ENCODE data around the gene GARIN5A.
A peak's percentile ranks its signal among the peaks of the same experiment; 100 is the strongest.

Gene GARIN5A

GRCh38 chr19:50423279-50424113 lies 53.2 kb downstream of the GARIN5A start:
- H3K9me3 ChIP-seq (ENCODE audit: insufficient read depth, low read depth, low read length), result no peaks in the 10 kb centered on the region
- H3K27me3 ChIP-seq (ENCODE audit: insufficient read depth, low read length), result peaks cover 29% of the 10 kb centered on the region
- no peak overlapping the region for H3K9ac ChIP-seq (ENCODE audit: low read depth, low read length)
- peaks cover 8% of the 10 kb centered on the region; the same call in 1 of the 2 replicates for H3K4me1 ChIP-seq (ENCODE audit: insufficient read depth, low read length)
- H3K4me3 ChIP-seq (ENCODE audit: low read length), result no peak overlapping the region
- no peaks in the 10 kb centered on the region for H3K36me3 ChIP-seq (ENCODE audit: insufficient read depth, low read depth, low read length)
- no peak overlapping the region for H3K27ac ChIP-seq (ENCODE audit: low read length)

DNA sequence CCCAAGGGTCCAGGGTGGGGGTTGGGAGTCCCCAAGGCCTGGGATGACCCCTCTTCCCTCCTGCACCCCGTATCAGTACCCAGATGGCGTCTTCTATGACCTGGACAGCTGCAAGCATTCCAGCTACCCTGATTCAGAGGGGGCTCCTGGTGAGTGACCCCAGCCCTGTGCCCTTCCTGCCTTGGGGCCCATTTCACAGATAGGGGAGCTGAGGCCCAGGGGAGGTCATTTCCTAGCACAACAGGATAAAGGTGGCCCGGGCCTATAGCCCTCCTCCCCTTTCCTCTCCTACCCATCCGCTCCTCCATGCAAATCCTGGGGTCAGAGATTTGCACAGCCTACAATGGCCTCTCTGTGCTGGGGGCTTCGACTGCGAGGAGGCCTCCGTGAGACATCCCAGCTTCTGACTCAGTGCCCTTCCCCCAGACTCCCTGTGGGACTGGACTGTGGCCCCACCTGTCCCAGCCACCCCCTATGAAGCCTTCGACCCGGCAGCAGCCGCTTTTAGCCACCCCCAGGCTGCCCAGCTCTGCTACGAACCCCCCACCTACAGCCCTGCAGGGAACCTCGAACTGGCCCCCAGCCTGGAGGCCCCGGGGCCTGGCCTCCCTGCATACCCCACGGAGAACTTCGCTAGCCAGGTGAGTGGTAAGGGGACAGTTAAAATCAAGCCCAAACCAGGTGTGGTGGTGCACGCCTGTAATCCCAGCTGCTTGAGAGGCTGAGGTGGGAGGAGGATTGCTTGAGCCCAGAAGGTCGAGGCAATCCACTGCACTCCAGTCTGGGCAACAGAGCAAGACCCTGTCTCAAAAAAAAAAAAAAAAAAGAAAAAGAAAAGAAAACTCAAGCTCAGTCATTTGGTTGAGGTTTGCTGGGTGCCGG lies 54.0 kb downstream of the GARIN5A start:
- no peak overlapping the region for H3K27ac ChIP-seq (ENCODE audit: low read length)
- no peaks in the 10 kb centered on the region for H3K9me3 ChIP-seq (ENCODE audit: insufficient read depth, low read depth, low read length)
- peaks cover 23% of the 10 kb centered on the region for H3K27me3 ChIP-seq (ENCODE audit: insufficient read depth, low read length)
- no peak overlapping the region for H3K9ac ChIP-seq (ENCODE audit: low read depth, low read length)
- no peaks in the 10 kb centered on the region for H3K36me3 ChIP-seq (ENCODE audit: insufficient read depth, low read depth, low read length)
- H3K4me3 ChIP-seq (ENCODE audit: low read length), result no peak overlapping the region
- H3K4me1 ChIP-seq (ENCODE audit: insufficient read depth, low read length), result peaks cover 5% of the 10 kb centered on the region; the same call in 1 of the 2 replicates

GRCh38 chr19:50420808-50421207 lies 55.8 kb downstream of the GARIN5A start:
- H3K36me3 ChIP-seq (ENCODE audit: insufficient read depth, low read depth, low read length), result no peaks in the 10 kb centered on the region
- no peaks in the 10 kb centered on the region for H3K9me3 ChIP-seq (ENCODE audit: insufficient read depth, low read depth, low read length)
- peaks cover 5% of the 10 kb centered on the region; the same call in 1 of the 2 replicates for H3K4me1 ChIP-seq (ENCODE audit: insufficient read depth, low read length)
- no peak overlapping the region for H3K4me3 ChIP-seq (ENCODE audit: low read length)
- H3K27me3 ChIP-seq (ENCODE audit: insufficient read depth, low read length), result peaks cover 21% of the 10 kb centered on the region
- no peak overlapping the region for H3K9ac ChIP-seq (ENCODE audit: low read depth, low read length)
- no peak overlapping the region for H3K27ac ChIP-seq (ENCODE audit: low read length)

DNA sequence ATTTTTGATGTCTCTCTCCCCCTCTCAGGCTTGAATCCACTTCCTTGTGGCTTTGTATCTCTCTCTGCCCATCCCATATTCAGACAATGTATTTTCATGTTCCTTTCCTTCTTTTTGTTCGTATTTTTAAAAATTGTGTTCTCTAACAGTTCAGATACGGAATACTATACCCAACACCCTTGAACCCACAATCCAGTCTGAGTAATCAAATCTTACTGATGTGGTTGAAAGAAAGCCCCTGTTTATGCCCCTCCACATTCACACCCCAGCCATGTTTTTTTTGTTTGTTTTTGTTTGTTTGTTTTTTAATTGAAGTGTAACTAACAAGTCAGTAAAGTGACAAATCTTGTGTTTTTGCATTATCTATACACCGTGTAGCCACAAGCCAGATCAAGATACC lies 56.5 kb downstream of the GARIN5A start:
- H3K4me1 ChIP-seq (ENCODE audit: insufficient read depth, low read length), result peaks cover 5% of the 10 kb centered on the region; the same call in 1 of the 2 replicates
- no peaks in the 10 kb centered on the region for H3K36me3 ChIP-seq (ENCODE audit: insufficient read depth, low read depth, low read length)
- H3K4me3 ChIP-seq (ENCODE audit: low read length), result peak overlapping the region; percentile 64; the same call in 1 of the 2 replicates

GRCh38 chr19:50419580-50420035 lies 57.0 kb downstream of the GARIN5A start:
- H3K27me3 ChIP-seq (ENCODE audit: insufficient read depth, low read length), result peaks cover 21% of the 10 kb centered on the region
- H3K4me3 ChIP-seq (ENCODE audit: low read length), result peak overlapping the region; percentile 64
- no peak overlapping the region for H3K27ac ChIP-seq (ENCODE audit: low read length)
- H3K9ac ChIP-seq (ENCODE audit: low read depth, low read length), result peak overlapping the region; percentile 35; the same call in 1 of the 2 replicates
- peaks cover 5% of the 10 kb centered on the region; the same call in 1 of the 2 replicates for H3K4me1 ChIP-seq (ENCODE audit: insufficient read depth, low read length)
- H3K9me3 ChIP-seq (ENCODE audit: insufficient read depth, low read depth, low read length), result no peaks in the 10 kb centered on the region
- no peaks in the 10 kb centered on the region for H3K36me3 ChIP-seq (ENCODE audit: insufficient read depth, low read depth, low read length)

More for the DNA sequence above, 56.5 kb downstream of the GARIN5A start:
- Histone ChIP-seq H3K9me3 (ENCODE audit: insufficient read depth, low read depth, low read length) (no peaks in the 10 kb centered on the region), H3K9ac (ENCODE audit: low read depth, low read length) (peak overlapping the region; percentile 20; the same call in 1 of the 2 replicates), H3K27ac (ENCODE audit: low read length) (no peak overlapping the region), H3K27me3 (ENCODE audit: insufficient read depth, low read length) (peaks cover 21% of the 10 kb centered on the region)

DNA sequence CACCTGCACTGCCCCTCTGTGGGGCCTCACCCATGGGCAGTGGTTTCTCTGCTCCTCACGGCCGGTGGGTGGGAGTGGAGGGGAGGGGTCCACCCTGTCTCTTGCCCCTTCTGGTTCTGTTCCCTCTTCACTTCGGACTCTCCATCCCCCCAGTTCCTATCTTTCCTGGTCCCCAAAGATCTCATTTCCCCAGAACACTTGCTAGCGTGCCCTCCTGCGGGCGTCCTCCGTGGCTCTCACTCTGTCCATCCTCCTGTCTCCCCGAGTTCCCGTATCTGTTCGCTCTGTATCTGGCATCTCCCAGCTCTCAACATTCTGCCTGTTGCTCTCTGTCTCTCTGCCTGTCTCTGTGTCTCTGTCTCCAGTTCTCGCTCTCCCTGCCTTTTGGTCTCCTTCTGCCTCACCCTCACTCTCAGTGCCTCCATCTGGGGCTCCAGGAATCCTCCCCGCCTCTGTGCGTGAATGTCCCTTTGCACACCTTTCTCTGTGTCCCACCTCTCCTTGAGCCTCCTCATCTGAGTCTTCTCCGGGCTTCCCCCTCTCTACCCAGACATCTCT lies 57.5 kb downstream of the GARIN5A start:
- H3K4me3 ChIP-seq (ENCODE audit: low read length), result peak overlapping the region; percentile 64
- 0 out of 2 replicates have a peak, but pooled peaks cover 3% of the 10 kb centered on the region for H3K36me3 ChIP-seq (ENCODE audit: insufficient read depth, low read depth, low read length)
- H3K27me3 ChIP-seq (ENCODE audit: insufficient read depth, low read length), result peaks cover 21% of the 10 kb centered on the region
- peaks cover 5% of the 10 kb centered on the region; the same call in 1 of the 2 replicates for H3K4me1 ChIP-seq (ENCODE audit: insufficient read depth, low read length)
- no peaks in the 10 kb centered on the region for H3K9me3 ChIP-seq (ENCODE audit: insufficient read depth, low read depth, low read length)
- H3K27ac ChIP-seq (ENCODE audit: low read length), result no peak overlapping the region
- H3K9ac ChIP-seq (ENCODE audit: low read depth, low read length), result peak overlapping the region; percentile 35; the same call in 1 of the 2 replicates

GRCh38 chr19:50418176-50419021 lies 58.2 kb downstream of the GARIN5A start, which contains the start of gene SPIB:
Gene SPIB (plus strand): TSS chr19:50418938. CDS start chr19:50418963, 25 bp downstream.
- H3K27ac ChIP-seq (ENCODE audit: low read length), result no peak within 1 kb of the TSS
- H3K4me3 ChIP-seq (ENCODE audit: low read length), result peak within 1 kb of the TSS; percentile 64
- H3K4me1 ChIP-seq (ENCODE audit: insufficient read depth, low read length), result peaks cover 5% of the 10 kb centered on the region; the same call in 1 of the 2 replicates
- H3K36me3 ChIP-seq (ENCODE audit: insufficient read depth, low read depth, low read length), result peaks cover 5% of the 10 kb centered on the region; the same call in 1 of the 2 replicates
- H3K27me3 ChIP-seq (ENCODE audit: insufficient read depth, low read length), result peaks cover 21% of the 10 kb centered on the region
- no peaks in the 10 kb centered on the region for H3K9me3 ChIP-seq (ENCODE audit: insufficient read depth, low read depth, low read length)
- peak within 1 kb of the TSS; percentile 35; the same call in 1 of the 2 replicates for H3K9ac ChIP-seq (ENCODE audit: low read depth, low read length)

DNA sequence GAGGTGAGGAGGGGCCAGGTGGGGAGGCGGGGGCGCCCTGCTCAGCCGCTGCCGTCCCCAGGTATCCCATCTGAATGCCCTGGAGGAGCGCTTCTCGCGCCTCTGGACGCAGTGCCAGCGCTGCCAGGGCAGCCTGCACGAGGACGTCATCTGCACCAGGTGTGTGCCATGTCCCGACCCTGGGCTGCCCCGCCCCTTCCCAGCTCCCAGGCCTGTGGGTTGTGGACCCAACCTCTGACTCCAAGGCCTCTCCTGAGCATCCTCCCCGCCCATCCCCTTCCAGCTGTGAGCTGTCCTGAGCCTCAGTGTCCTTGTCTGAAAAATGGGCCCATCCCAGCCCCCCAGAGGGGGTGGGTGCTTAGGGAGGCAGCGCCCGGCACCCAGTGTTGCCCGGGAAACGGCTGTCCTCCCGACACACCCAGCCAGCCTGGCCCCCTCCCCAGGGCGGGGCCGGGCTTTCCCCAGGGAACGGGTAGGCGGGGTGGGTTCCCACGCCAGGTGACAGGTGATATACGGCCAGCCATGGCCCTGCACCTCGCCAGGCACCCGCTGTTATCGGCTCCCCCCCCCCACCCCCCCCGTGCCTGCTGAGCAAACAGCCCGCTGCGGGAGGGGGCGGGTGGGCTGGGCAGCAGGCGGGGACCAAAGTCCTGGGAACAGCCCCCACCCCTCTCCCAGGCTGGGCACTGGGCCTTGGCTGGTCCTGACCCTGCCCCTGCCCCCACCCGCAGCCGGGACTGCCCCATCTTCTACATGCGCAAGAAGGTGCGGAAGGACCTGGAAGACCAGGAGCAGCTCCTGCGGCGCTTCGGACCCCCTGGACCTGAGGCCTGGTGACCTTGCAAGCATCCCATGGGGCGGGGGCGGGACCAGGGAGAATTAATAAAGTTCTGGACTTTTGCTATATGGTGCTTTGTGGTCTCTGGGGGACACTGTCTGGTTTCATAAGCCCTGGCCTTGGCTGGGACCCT lies 59.3 kb downstream of the GARIN5A start:
- H3K9ac ChIP-seq (ENCODE audit: low read depth, low read length), result no peak overlapping the region
- peaks cover 21% of the 10 kb centered on the region for H3K27me3 ChIP-seq (ENCODE audit: insufficient read depth, low read length)
- H3K4me3 ChIP-seq (ENCODE audit: low read length), result no peak overlapping the region
- peaks cover 14% of the 10 kb centered on the region; the same call in 1 of the 2 replicates for H3K36me3 ChIP-seq (ENCODE audit: insufficient read depth, low read depth, low read length)
- no peak overlapping the region for H3K27ac ChIP-seq (ENCODE audit: low read length)
- H3K4me1 ChIP-seq (ENCODE audit: insufficient read depth, low read length), result peaks cover 5% of the 10 kb centered on the region; the same call in 1 of the 2 replicates
- no peaks in the 10 kb centered on the region for H3K9me3 ChIP-seq (ENCODE audit: insufficient read depth, low read depth, low read length)
